ENCODE results near the gene PRSS21.

Gene PRSS21

GRCh38 chr16:2808181-2808580, 8.9 kb upstream of the PRSS21 start:
- DNase-seq (ENCODE audit: low read depth), result no peak
- no peak for TF ChIP-seq CTCF (IDR thresholded peaks at IDR 0.05; ENCODE audit: control insufficient read depth, extremely low read depth, insufficient read depth)
- H3K4me3 ChIP-seq (ENCODE audit: low read depth, low read length), result no peak overlapping the region

- no peak for TF ChIP-seq CTCF (IDR thresholded peaks at IDR 0.05; ENCODE audit: control insufficient read depth, extremely low read depth, insufficient read depth)
- no peak overlapping the region for H3K4me3 ChIP-seq (ENCODE audit: low read depth, low read length)
- no peak for DNase-seq (ENCODE audit: low read depth)
Measured at GRCh38 chr16:2809149-2809760, 7.8 kb upstream of the PRSS21 start.

DNA sequence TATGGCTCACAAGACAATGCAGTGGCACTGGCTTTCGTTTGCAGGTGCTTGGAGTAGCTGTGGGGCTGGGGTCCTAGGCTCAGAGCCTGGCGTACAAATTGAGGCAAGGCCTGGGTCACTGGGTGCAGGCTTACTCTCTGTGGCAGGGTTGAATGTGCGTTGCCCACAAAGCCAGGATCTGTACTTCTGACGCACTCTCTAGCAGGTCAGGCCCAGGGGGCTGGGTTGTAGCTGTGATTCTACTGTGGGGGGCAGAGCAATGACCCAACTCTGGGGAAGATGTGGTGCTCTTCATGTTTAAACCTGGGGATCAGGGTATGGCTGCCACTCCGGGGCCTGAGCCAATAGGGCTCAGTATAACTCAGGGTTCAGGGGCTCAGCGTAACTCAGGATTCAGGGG, 6.4 kb upstream of the PRSS21 start:
- DNase-seq (ENCODE audit: low read depth), result no peak
- H3K4me3 ChIP-seq (ENCODE audit: low read depth, low read length), result no peak overlapping the region
- no peak for TF ChIP-seq CTCF (IDR thresholded peaks at IDR 0.05; ENCODE audit: control insufficient read depth, extremely low read depth, insufficient read depth)

DNA sequence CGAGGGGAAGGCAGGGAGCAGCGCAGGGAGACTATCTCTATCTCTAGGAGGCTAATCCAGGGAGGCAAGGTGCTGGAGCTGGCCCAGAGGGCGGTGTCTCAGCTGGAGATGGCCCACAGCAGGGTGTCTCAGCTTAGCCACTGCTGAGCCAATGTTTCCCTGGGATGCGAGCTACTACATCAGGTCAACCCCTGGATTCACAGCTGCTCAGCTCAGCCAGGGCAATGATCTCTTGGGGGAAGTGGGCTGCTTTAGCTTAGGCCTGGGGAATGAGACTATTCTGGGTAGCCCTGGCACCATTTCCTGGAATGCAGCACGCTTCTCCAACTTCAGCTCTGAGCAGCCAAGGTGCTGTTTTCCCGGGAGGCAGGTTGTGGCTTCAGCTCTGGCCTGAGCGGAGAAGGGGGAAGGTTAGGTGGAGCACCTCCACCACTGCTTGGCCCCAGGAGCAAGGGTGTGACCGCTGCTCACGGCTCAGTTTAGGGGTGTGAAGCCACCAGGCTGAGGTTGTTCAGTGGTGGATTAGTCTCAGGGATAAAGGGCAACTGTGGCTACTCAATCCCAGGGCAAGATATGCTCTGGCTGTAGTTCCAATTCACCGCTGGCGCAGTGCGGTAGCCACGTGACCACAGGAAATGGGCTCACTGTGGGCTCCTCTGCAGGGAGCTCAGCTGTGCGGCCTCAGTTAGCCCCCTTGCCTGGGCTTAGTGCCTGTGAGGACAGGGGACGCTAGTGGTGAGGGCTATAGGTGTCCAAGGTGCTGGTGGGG, 5.2 kb upstream of the PRSS21 start:
- no peak for TF ChIP-seq CTCF (IDR thresholded peaks at IDR 0.05; ENCODE audit: control insufficient read depth, extremely low read depth, insufficient read depth)
- DNase-seq (ENCODE audit: low read depth), result no peak
- H3K4me3 ChIP-seq (ENCODE audit: low read depth, low read length), result no peak overlapping the region

- H3K4me3 ChIP-seq (ENCODE audit: low read depth, low read length), result no peak overlapping the region
- no peak for TF ChIP-seq CTCF (IDR thresholded peaks at IDR 0.05; ENCODE audit: control insufficient read depth, extremely low read depth, insufficient read depth)
- no peak for DNase-seq (ENCODE audit: low read depth)
Measured at GRCh38 chr16:2813771-2814221, 3.2 kb upstream of the PRSS21 start.

- no peak for TF ChIP-seq CTCF (IDR thresholded peaks at IDR 0.05; ENCODE audit: control insufficient read depth, extremely low read depth, insufficient read depth)
- DNase-seq (ENCODE audit: low read depth), result no peak
Measured at GRCh38 chr16:2814551-2815298, 2.3 kb upstream of the PRSS21 start.

More at GRCh38 chr16:2814551-2815298, 2.3 kb upstream of the PRSS21 start:
- no peak overlapping the region for H3K4me3 ChIP-seq (ENCODE audit: low read depth, low read length)
